Fibroblast of skin of scalp (primary cell): ENCODE results near the gene CCS.
A peak's percentile ranks its signal among the peaks of the same experiment; 100 is the strongest.
"Not testable (repeated sequence)": the region's sequence is repeated elsewhere in the genome, so short reads cannot be mapped to it uniquely, and the experiment has no call there.

ENCODE experiments used
- DNase-seq: peaks from one replicate; pipeline ENCODE4 v3.0.0-alpha.2; 2013

The CCS gene

GRCh38 chr11:66593303-66593635 is 284 bp downstream of the CCS start:
- DNase-seq, result no peak

- DNase-seq, result no peak
Measured at GRCh38 chr11:66593650-66594049, 665 bp downstream of the CCS start.

GRCh38 chr11:66595245-66595904 is 2.4 kb downstream of the CCS start:
- DNase-seq, result no peak

GRCh38 chr11:66598993-66599392 is 6.0 kb downstream of the CCS start:
- DNase-seq, result no peak

- DNase-seq, result no peak
Measured at GRCh38 chr11:66600219-66600618, 7.2 kb downstream of the CCS start.

GRCh38 chr11:66600631-66601233 is 7.7 kb downstream of the CCS start:
- peak; percentile 44 for DNase-seq

GRCh38 chr11:66603072-66603471 is 10.1 kb downstream of the CCS start:
- DNase-seq, result no peak

GRCh38 chr11:66604155-66604554 is 11.2 kb downstream of the CCS start:
- no peak for DNase-seq

- DNase-seq, result not testable (repeated sequence)
Measured at GRCh38 chr11:66606608-66607007, 13.6 kb downstream of the CCS start.

- peak; percentile 77 for DNase-seq
Measured at GRCh38 chr11:66607126-66607834, 14.3 kb downstream of the CCS start.

- DNase-seq, result no peak
Measured at GRCh38 chr11:66609721-66610617, 17.0 kb downstream of the CCS start.

GRCh38 chr11:66612458-66612857 is 19.5 kb downstream of the CCS start:
- DNase-seq, result no peak

- DNase-seq, result no peak
Measured at GRCh38 chr11:66614073-66614472, 21.1 kb downstream of the CCS start.

- peak; percentile 100 for DNase-seq
Measured at GRCh38 chr11:66616379-66617154, 23.6 kb downstream of the CCS start, which contains the start of gene RBM14. Gene RBM14 (plus strand): TSS chr11:66616630. CDS start chr11:66616721, 91 bp downstream.

- DNase-seq, result no peak
Measured at GRCh38 chr11:66617155-66617834, 24.3 kb downstream of the CCS start.

- DNase-seq, result peak; percentile 16
Measured at GRCh38 chr11:66619080-66619554, 26.1 kb downstream of the CCS start.

- no peak for DNase-seq
Measured at GRCh38 chr11:66624450-66624849, 31.5 kb downstream of the CCS start.

GRCh38 chr11:66625041-66625751 is 32.2 kb downstream of the CCS start:
- no peak for DNase-seq

GRCh38 chr11:66625752-66626149 is 32.8 kb downstream of the CCS start:
- no peak for DNase-seq

- no peak for DNase-seq
Measured at GRCh38 chr11:66626382-66626781, 33.4 kb downstream of the CCS start.

- DNase-seq, result no peak
Measured at GRCh38 chr11:66626926-66627325, 33.9 kb downstream of the CCS start.
